Measurements from ENCODE around the gene RPL29.
A peak's percentile ranks its signal among the peaks of the same experiment; 100 is the strongest.

The RPL29 gene

GRCh38 chr3:52024765-52025452, 29.2 kb upstream of the RPL29 start:
- no peak for DNase-seq

GRCh38 chr3:52023860-52024764, 28.4 kb upstream of the RPL29 start:
- peak; percentile 67 for DNase-seq

GRCh38 chr3:52023101-52023770, 27.5 kb upstream of the RPL29 start:
- no peak for DNase-seq

- DNase-seq = no peak
Measured at GRCh38 chr3:52022323-52023100, 26.8 kb upstream of the RPL29 start.

GRCh38 chr3:52021489-52022268, 26.0 kb upstream of the RPL29 start:
- DNase-seq = no peak

GRCh38 chr3:52020796-52021195, 25.1 kb upstream of the RPL29 start:
- DNase-seq = no peak

- no peak for DNase-seq
Measured at GRCh38 chr3:52019352-52020080, 23.8 kb upstream of the RPL29 start.

- DNase-seq = no peak
Measured at GRCh38 chr3:52018319-52019000, 22.8 kb upstream of the RPL29 start.

GRCh38 chr3:52017586-52017985, 21.9 kb upstream of the RPL29 start:
- no peak for DNase-seq

GRCh38 chr3:52015438-52016228, 19.9 kb upstream of the RPL29 start:
- no peak for DNase-seq

GRCh38 chr3:52014613-52015012, 18.9 kb upstream of the RPL29 start:
- no peak for DNase-seq

- DNase-seq = no peak
Measured at GRCh38 chr3:52013802-52014598, 18.3 kb upstream of the RPL29 start.

- DNase-seq = no peak
Measured at GRCh38 chr3:52012699-52013098, 17.0 kb upstream of the RPL29 start.

GRCh38 chr3:52010431-52010830, 14.7 kb upstream of the RPL29 start:
- DNase-seq = no peak

- no peak for DNase-seq
Measured at GRCh38 chr3:52007291-52007690, 11.6 kb upstream of the RPL29 start.

GRCh38 chr3:52006820-52007133, 11.1 kb upstream of the RPL29 start:
- DNase-seq = no peak

GRCh38 chr3:52006017-52006819, 10.5 kb upstream of the RPL29 start:
- DNase-seq = no peak

GRCh38 chr3:52005571-52005986, 9.9 kb upstream of the RPL29 start:
- DNase-seq = peak; percentile 78

Data from left hindlimb (tissue), 1 donor.